Cardiac septum (tissue), 1 donor: ENCODE results near the gene CHID1. TPM values are rescaled to one million over a fixed set of nuclear protein-coding genes. Genes with fewer than 3 reads are reported as not detected.

ENCODE experiments used
- DNase-seq: peaks from one replicate; pipeline ENCODE4 v3.0.0-alpha.2; 2020; ENCODE audit warnings: low spot score
- intact Hi-C: fragments of 100-400 bp; cut with DNase I; formaldehyde crosslinking; loops from one replicate; pipeline ENCODE4 v1.14.0; 2022
- total RNA-seq: library from RNA; stranded (reverse); fragmentation: NEBNext Ultra II Directional; extraction: Animal tissue kit (Norgen Biotek cat#: 25700); gene quantifications from one replicate; pipeline ENCODE4 v1.2.1, GENCODE V29; 2021
- donor health status: DM: no; HTN: no; CAD: no.

The CHID1 gene
- total RNA-seq, 1 donor from 2014 or later: 63.7 TPM

DNA sequence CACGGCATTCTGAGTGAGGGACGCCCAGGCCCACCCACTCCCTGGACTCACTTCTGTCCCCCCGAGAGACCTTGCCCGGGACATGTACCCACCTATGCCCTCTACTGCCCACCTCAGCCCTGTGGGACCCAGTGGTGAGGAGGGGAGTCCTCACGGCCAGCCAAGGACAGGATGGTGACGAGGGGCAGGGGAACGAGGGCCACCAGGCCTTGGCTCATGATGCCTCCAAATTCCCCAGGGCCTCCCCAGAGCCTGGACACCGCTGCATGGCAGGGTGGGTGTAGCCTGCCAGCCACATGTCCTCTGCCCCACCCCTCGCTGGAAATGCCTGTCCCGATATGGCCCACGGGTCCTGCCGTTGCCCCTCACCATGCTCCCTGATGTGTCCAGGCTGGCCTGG, 41.8 kb downstream of the CHID1 start:
- intact Hi-C loops: no loop called here
- no peak for DNase-seq

DNA sequence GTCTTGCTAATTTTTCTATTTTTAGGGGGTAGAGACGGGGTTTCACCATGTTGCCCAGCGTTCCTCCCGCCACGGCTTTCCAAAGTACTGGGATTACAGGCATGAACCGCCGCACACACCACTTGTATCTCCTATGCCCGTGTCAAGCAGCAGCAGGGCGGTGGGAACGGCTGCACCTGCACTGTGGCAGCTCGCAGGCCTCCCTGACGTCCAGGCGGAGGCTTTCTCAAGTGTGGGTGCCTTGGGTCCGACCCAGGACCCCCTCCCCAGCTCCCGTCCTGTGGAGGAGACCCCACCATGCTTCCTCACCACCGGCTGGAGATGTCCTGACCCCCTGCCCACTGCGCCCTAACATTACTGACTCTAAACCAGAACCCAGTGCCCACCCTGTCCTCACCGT, 42.2 kb downstream of the CHID1 start:
- DNase-seq: no peak
- intact Hi-C loops: no loop called here

DNA sequence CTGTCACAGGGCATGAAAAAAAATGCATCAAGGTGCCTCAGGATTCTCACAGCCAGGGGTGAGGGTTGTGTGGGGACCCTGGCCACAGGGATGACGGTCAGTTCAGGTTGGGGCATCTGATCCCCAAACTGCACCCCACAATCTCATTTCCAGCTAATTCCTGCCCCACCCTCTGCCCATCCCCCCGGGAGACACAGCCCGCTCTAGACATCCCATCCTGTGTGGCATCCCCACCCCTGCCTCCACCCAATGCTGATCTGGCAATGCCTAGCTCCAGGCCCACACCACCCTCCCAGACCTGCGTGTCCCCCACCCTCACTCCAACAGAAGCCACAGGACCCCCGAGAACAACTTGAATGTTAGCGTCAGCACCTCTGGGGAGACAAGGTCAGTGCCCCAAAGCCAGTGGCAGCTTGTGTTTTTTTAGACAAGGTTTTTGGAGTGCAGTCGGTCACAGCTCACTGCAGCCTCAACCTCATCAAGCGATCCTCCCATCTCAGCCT, 42.7 kb downstream of the CHID1 start:
- no peak for DNase-seq
- intact Hi-C loops: no loop called here

- no peak for DNase-seq
- intact Hi-C loops: no loop called here
These were observed 44.1 kb downstream of the CHID1 start for GRCh38 chr11:866481-866880.

- DNase-seq: no peak
- intact Hi-C loops: no loop called here
These were observed 44.9 kb downstream of the CHID1 start for GRCh38 chr11:865462-866430.

- intact Hi-C loops: no loop called here
- DNase-seq: no peak
These were observed 45.7 kb downstream of the CHID1 start for GRCh38 chr11:864898-865297.

GRCh38 chr11:863910-864827, 46.4 kb downstream of the CHID1 start:
- intact Hi-C loops: no loop called here
- no peak for DNase-seq

DNA sequence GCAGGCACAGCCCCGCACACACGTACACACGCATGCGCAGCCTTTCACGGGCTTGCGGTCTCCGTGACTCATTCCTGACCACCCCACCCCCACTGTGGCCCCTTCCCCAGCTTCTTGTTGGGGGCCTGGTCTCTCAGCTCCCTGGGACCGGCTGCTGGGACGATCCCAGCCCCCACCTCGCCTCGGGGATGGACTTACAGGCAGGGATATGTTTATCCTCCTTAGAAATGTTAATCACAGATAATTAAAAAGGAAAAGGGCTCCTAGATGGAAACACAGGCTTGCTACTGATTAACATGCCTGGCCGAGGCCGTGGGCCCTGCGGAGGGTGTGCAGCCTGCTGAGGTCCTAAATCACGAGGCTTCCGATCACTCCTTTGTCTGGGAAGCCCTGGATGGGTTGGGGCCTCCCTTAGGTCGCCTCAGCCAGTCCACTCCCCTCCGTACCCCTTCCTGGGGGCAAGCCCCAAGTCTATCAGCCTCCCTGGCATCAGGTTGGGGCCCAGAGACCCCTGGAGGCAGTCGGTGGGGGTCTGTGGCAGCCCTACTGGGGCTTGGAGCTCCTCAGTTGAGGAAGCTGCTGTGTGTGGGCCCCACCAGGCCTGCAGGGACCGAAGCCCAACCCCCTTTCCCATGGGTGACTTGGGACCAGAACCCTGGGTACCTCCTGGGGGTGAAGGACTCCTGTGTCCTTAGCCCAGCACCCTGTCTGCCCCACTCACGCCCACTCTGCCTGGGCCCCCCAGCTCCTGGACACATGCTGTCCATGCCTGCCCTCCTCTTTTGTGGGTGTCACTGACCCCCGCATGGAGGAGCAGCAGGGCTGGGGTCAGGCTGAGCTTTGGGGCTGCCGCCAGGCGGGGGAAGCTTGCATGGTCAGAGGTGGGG, 47.3 kb downstream of the CHID1 start:
- intact Hi-C loops: no loop called here
- DNase-seq: no peak

- DNase-seq: no peak
- intact Hi-C loops: no loop called here
These were observed 48.0 kb downstream of the CHID1 start for GRCh38 chr11:862696-863022.

- intact Hi-C loops: no loop called here
- no peak for DNase-seq
These were observed 48.4 kb downstream of the CHID1 start for GRCh38 chr11:862081-862661.

- intact Hi-C loops: no loop called here
- DNase-seq: no peak
These were observed 49.5 kb downstream of the CHID1 start for GRCh38 chr11:861105-861479.

- no peak for DNase-seq
- intact Hi-C loops: no loop called here
These were observed 50.1 kb downstream of the CHID1 start for GRCh38 chr11:860234-861104.

GRCh38 chr11:859394-860131, 51.0 kb downstream of the CHID1 start:
- no peak for DNase-seq
- intact Hi-C loops: no loop called here

DNA sequence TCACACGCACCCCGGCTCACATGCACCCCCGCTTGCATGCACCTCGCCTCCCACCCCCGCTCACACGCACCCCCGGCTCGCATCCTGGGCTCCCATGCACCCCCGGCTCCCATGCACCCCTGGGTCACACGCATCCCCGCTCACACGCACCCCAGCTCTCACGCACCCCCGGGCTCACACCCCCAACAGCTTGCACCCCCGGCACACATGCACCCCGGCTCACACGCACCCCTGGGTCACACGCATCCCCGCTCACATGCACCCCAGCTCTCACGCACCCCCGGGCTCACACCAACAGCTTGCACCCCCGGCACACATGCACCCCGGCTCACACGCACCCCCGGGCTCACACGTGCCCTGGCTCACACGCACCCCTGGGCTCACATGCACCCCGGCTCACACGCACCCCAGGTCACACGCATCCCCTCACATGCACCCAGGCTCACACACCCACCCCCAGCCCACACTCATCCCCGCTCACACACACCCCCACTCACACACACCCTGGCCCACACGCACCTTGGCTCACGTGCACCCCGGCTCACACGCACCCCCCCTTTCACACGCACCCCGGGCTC, 51.8 kb downstream of the CHID1 start:
- intact Hi-C loops: no loop called here
- DNase-seq: no peak

GRCh38 chr11:858053-858761, 52.4 kb downstream of the CHID1 start:
- intact Hi-C loops: no loop called here
- DNase-seq: no peak

- intact Hi-C loops: no loop called here
- DNase-seq: no peak
These were observed 54.2 kb downstream of the CHID1 start for GRCh38 chr11:856397-856796.

DNA sequence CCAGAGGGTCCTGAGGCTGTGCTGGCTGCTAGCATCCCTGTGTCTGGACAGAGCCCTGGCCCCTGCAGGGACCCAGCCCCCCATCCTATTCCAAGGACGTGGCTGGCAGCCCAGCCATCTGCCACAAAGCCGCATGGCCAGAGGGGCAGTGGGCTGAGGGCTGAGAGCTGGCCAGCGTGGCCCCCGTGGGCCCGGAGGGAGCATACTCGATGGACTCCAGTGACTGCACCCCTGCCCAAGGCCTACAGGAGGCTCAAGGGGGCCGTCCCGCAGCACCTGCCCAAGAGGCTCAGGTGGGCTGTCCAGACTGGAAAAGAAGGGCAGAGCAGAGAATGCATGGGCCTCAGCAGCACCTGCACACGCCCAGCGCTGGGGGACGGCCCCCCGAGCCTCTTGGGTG, 54.8 kb downstream of the CHID1 start:
- intact Hi-C loops: no loop called here

More for the DNA sequence above, 54.8 kb downstream of the CHID1 start:
- no peak for DNase-seq
